Measurements from ENCODE around the gene CABYR.

- TF ChIP-seq CTCF (IDR thresholded peaks at IDR 0.05; ENCODE audit: low read depth, low read length) = no peak
- no peak for TF ChIP-seq EZH2phosphoT487 (IDR thresholded peaks at IDR 0.05; ENCODE audit: low read depth)
Observed at GRCh38 chr18:24095976-24096375, 42.9 kb upstream of the CABYR start.
